GM19455 (cell line): ENCODE results near the gene CRTC3.

Experiments used
- ATAC-seq: cut with Tn5 transposase; IDR thresholded peaks from one replicate; pipeline ENCODE4 v1.9.1; 2021; ENCODE audit not compliant: unreplicated experiment

The CRTC3 gene

DNA sequence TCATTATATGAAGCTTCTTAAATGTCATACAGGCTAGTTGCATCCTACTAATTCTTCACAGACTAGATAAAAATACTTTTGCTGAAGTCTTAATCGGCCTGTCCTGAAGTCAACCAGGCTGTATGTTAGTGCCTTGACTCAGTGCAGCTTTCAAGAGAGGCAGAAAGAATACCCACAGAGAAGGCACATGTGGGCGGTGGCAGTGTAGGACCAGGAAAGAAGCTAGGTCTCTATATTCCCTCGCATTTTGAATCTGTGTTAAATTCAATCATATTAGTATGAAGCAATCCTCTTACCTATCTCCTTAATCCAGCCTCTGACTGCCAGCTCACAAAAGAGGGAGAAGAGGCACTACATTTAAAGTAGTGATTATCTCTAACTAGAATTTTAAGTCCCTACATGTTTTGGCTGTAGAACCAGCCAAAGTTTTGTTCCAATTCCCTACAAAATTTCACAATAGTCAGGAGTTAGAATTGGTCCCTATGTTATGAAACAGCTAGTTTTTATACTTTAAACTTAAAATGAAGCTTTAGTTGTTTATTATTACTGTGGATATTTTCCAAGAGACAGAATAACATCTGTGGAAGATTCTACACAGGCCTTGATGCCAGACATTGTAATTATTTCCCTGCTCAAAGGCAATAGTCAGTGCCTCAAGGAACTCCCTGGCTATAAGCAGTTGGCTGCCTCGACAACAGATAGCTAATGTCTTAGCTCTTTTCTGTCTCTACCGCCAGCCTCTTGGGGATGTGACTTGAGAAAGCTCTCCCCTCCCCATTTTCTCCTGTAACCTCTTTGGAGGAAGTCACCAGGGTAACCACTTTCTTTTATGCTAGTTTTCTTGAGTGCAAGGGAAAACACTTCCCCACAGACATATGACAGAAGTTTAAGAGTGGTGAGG, 31.9 kb downstream of the CRTC3 start:
- no peak for ATAC-seq

DNA sequence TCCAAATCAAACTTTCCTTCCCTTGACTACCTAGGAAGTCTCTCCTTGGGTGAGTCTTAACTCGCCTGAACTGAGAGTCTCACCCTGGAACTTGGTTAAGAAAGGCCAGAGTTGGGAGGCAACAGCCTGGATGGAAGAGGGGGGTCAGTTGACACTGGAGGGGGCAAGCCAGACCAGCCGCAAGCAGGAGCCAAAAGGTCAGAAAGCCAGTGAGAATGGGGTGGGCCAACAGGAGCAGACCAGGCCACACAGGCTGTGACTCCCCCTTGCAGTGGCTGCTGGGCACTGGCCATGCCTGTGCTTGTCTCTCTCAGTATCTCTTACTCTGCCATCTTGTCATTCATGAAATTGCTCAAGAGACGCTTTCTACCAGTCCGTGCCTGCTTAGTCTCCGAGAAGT, 32.9 kb downstream of the CRTC3 start:
- ATAC-seq: no peak

DNA sequence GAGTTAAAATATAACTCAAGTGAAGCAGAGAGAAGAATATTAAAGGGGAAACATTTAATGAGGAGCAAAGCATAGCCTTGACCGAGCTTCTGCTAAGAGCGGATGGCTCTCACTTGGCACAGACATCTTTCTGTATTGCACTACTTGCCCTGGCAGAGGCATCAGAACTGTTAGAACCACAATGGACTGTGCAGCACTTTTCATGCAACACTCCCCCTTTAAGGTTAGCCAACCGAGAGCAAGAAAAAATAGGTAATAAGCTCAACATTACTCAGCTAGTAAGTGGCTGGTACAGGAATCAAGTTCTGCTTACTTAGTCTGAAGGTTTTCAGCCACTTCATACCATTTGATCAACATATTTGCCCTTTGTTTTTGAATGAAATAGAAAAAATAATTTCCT, 33.7 kb downstream of the CRTC3 start:
- no peak for ATAC-seq

DNA sequence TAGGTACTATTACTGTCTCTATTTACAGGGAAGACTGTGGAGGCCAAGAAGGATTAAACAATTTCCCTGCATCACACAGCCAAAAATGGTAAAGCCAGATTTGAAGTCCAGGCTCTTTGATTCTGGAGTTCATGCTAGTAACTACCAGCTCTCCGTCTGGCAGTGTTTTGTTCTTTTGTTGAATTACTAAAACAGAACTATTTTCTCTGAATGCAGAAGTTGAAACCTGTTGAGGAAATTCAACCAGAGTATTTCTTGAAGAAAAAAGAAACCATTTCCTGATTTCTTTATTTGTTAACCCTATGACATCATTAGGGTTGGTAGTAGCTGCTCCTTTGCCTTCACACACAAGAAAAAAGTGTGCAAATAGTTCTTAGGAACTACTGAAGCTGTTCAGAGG, 34.3 kb downstream of the CRTC3 start:
- no peak for ATAC-seq

DNA sequence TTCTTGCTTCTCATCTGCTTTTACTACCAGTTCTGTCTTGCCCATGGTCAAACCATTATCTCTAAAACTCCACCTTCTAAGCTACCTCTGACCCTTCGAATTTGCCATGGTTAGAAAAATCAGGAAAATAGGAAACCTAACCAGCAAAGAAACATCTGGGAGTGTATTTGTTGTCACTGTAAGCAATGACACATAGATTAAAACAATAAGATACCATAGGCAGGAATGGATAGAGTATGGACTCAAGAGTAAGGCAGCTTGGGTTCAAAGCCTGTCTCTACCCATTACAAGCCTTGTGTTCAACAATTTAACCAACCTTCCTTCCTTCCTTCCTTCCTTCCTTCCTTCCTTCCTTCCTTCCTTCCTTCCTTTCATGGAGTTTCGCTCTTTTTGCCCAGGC, 34.9 kb downstream of the CRTC3 start:
- no peak for ATAC-seq

DNA sequence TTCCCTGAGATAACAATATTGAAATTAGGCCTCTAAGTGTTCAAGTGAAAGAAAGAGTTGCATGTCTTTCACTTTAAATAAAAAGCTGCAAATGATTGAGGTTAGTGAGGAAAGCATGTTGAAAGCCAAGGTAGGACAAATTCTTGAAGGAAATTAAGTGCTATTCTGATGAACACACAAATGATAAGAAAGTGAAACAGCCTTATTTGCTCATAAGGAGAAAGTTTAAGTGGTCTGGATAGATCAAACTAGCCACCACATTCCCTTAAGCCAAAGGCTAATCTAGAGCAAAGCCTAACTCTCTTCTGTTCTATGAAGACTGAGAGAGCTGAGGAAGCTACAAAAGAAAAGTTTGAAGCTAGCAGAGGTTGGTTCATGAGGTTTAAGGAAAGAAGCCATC, 36.1 kb downstream of the CRTC3 start:
- ATAC-seq: no peak

DNA sequence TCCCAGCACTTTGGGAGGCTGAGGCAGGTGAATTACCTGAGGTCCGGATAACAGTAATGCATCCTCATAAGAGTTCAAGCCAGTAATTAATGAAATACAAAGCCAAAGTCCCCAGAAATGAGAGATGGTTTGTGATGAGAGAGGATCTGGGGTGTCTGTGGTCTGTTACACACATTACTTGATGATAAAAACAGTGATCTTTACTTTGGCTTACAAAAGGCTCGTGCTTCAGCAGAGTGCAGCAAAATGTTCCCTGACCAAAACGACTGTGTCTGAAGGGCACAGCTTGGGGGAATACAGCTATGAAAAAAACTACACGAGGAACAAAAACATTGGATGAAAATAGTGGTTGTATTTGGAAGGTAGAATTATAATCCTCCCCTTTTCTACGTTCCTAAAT, 40.9 kb downstream of the CRTC3 start:
- no peak for ATAC-seq

DNA sequence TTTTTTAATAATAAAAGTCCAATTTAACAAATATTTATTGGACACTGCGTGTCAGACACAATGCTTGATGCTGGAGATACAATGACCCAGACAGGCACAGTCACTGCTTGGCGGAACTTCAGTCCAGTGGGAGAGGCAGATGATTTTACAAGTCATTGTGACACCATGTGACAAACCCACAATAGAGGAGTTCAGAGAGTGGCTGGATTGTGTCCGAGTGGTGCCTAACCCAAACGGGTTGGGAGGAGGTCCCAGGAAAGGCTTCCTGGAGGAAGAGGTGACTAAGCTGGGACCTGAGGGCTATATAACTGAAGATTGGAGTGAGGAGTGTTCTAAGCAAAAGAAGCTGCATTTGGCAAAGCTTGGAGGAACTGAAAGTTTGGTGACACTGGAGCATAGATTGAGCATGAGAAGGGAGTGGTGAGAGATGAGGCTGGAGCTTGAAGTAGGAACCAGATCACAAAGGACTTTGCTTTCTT, 41.4 kb downstream of the CRTC3 start:
- no peak for ATAC-seq

DNA sequence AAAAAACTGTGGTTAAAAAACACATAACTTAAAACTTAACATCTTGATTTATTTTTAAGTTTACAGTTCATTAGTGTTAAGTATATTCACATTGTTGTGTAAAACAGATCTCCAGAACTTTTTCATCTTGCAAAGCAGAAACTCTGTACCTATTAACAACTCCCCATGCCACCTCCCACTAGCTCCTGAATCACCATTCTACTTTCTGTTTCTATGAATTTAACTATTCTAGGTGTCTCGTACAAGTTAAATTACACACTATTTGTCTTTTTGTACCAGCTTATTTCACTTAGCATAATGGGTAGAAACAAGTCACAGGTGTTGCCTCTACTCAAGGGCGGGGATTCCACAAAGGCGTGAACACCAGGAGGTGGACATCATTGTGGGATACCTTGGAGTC, 43.2 kb downstream of the CRTC3 start:
- no peak for ATAC-seq

DNA sequence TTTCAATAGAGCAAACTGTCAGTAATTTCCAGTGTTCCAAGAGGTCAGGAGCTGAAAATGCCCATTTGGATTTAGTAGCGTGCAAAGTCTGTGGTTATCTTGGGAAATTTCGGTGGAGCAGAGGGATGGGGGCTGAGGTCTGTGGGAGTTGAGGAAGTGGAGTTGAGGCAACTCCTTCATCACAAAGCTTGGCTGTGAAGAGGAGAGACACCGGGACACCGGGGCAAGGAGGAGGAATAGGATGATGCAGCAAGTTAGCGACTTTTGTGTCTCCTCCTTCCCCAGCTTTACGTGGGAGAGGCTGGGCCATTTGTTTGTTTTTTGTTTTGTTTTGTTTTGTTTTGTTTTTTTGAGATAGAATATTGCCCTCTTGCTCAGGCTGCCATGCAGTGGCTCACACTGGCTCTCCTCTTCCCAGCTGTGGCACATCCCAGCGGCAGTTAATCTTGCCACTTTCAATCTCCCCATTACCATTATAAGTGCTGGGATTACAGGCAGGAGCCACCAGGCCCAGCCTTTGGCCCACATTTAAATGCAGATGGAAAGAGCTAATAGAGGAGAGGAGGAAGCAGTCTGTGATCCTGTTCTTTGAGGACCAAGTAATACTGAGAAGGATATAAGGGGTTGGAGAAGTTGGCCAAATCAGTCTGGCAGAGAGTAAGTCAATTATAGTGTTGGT, 47.1 kb downstream of the CRTC3 start:
- no peak for ATAC-seq

DNA sequence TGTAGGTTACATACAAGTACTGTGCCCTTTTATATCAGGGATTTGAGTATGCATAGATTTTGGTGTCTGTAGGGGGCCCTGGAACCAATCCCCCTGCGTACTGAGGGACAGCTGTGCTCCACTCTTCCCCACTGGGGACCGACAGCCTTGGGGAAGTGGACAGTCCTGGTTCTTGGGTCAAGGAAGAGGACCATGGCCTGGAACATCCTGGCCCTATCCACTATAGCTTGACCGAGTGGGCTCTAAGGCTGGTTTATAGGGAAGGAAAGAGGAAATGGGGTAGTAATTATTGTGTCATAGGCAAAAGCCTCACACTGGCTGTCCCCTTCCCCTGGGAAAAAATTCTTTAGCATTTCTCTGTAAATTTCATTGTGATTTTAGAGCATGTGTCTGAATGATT, 49.5 kb downstream of the CRTC3 start:
- ATAC-seq: no peak

DNA sequence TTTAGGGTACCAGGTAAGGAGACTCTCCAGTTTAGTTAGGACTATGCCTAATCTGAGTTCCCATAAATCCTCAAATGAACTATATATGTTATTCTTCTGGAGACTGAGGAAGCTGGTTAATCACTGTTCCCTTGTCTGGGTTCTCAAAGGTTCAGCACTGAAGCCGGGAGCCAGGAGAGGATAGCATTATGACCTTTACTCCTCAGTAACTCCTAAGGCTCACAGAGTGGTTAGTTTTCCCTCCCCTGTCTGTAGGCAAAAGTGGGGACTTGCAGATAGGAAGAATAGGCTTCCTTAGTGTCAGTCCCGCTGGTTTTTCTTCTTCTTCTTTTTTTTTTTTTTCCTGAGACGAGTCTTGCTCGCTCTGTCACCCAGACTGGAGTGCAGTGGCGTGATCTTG, 50.4 kb downstream of the CRTC3 start:
- ATAC-seq: no peak

DNA sequence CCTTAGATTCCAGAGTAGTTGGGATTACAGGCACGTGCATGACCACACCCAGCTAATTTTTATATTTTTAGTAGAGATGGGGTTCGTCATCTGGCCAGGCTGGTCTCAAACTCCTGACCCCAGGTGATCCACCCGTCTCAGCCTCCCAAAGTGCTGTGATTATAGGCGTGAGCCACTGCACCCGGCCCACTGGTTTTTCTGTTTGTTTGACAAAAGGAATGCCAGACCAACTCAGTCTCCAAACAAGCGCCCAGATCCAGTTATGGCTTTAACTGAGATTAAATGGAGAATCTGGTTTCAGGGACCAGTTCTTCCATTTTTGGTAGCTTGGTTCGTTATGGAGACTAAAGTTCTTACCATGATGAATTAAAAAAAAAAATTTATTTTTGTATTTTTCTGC, 50.8 kb downstream of the CRTC3 start:
- no peak for ATAC-seq

DNA sequence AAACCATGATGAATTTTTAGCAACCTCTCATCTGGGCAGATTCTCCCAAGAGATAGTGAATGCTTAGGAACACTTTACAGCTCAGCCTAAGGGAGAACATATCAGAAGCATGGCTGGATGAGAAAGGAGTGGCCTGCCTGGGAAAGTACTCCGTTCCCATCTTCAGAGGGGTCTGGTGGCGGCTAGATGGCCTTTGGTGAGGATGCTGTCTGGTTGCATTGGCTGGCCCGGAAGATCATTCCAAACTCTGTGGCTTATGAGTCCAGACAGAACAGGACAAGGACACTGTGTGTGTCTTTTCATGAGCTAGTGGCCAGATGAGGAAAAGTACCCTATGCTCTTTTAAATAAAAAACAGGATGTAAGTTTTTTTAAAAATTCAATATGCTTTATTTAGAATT, 51.2 kb downstream of the CRTC3 start:
- ATAC-seq: no peak

DNA sequence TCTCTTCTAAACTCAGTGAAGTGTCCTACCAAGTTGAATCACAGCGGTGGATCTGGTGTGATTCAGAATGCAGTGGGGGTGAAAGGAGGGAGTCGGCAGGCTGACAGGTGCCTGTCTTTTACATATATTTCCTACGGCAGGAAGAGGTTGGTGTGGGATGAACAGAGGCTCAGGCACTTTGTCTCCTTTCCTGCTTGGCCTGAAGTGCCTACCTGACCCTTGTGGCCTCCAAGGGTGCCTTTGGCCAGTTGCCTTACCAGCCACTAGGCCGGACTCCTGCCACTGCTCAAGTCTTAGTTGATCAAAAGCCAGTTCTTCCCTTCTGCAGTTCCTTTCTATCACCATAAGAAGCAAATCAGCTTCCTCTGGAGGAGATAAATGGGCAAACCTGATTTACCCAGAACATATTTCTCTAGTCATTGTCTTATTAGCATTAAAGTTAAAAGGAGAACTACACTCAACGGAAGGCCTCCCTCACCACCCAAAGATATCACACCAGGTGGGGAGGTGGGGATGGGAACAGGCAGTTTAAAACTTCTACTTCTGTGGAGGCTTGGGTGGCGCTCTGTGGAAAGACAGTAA, 52.1 kb downstream of the CRTC3 start:
- ATAC-seq: no peak

DNA sequence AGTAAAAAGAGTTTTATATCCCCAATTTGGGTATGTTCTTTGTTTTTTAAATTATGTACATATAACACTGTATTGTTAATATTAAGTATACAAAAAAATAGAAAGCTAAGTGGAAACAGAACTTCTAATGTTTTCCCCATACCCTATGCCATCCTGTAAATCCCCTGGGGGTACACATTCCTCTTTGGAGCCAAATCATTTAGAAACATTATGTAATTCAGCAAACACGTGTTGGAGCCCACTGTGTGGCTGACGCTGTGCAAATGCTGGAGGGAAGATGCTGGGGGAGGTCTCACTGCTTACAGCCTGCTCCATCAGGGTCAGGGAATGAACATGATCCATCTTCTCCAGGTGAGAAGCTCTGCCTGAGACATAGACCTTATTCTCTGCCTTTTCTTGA, 52.8 kb downstream of the CRTC3 start:
- ATAC-seq: no peak

DNA sequence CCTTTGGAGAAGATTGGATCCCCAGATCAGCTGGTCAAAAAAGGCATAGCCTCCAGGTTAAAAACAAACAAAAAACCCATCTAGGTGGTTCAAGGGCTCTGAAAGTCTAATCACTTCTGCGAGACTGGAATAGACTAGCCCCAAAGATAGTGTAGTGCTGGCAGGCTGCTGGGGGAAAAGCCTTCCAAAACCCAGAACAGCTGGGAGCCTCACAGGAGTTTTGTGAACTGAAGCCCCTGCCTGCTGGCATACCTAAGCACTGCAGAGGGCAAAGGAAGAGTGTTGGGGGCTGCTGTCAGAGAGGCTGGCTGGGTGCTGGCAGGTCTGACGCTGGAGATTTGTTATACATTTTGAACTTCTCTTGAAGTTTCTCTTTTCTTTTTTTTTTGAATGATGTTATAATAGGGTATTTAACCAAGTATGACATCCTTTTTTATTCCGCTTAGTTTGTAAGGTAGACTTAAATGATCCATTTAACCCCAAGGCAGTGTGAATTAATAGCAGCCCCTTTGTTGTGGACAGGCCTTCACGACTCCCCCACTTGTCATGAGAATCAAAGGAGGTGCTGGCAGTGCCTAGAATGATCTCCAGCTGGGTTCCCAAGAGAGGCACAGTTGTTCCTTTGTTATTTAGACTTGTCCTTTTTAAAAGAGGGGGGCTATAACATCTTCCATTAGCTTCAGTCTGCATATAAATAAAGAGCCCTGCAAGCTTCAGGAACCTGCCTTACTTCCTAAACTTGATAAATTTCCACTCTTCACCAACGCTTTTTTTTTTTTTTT, 53.9 kb downstream of the CRTC3 start:
- ATAC-seq: no peak

DNA sequence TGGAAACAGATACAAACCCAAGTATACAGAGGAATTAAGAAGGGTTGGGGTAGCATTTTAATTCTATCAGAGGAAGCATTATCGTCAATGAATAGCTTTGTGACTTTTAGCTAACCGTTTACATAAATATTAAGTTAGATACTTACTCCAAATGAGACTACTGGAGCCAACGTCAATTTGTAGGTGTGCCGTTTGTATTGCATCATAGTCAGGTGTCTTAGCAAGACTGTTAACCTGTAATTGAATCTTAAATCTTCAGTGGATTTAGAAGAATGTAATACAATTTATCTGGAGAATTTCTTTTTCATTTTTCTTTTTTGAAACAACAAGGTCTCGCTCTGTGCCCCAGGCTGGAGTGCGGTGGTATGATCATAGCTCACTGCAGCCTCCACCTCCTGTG, 55.1 kb downstream of the CRTC3 start:
- ATAC-seq: no peak

DNA sequence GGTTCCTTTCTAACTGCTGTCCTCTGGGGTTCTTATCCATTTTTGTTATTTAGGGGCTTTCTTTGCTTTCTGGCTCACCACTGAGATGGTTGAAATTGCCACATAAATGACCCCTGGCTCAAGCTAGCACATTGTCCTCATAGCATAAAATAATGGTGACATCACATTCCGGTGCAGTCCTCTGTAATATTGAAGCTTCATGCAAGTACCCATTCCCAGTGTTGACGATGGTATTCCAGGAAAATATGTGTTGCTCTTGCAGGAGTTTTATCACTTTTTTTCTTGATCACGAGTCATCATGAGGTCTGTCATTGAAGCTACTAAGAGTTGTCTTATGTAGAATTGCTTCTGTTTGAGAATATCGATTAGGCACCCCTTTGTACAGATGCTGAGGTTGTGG, 56.1 kb downstream of the CRTC3 start:
- ATAC-seq: no peak

DNA sequence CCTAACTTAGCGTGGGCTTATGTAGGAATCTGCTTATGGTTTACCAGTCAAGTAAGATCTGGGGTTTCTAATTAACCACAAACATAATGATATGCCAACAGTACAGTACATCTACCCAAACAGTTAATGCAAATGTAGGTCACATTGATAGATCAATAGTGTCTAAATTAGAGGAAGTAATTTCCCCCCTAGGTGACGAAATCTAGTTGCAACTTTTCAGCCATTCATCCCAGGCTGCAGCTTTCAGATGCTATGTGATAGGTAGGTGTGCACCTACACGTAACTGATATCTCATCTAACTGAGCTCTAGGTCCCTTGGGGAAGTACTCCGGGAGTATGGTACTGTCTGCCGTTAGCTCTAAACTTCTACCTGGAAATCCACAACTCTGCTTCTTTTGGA, 57.2 kb downstream of the CRTC3 start:
- no peak for ATAC-seq

DNA sequence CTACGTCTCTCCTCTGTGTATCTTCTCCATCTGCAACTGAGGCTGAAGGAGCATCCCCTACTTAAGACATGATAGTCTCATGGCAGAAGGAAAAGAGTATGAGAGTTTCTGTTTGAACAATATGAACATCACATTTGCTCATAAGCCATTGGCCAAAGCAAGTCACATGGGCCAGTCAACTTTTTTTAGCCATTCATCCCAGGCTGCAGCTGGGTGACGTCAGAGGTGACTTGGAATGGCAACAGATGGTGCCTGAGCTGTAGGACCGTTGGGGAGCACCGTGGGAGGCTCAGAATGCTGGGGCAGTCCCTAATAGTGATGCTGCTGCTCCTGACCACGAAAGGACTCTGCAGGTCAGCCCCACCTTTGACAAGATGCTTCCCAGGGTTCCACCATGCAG, 58.7 kb downstream of the CRTC3 start:
- no peak for ATAC-seq
